PFSK-1 (cell line): ENCODE results near the gene PRKAR1B.

Source experiments
- SIN3A ChIP-seq: IDR thresholded peaks from 2 replicates; pipeline ENCODE4 v1.6.1; 2012; ENCODE audit warnings: mild to moderate bottlenecking, low read length, moderate library complexity, borderline replicate concordance; ENCODE audit not compliant: insufficient read depth
- TAF1 ChIP-seq: IDR thresholded peaks from 2 replicates; pipeline ENCODE4 v1.6.1; 2012; ENCODE audit warnings: low read length, control low read depth, borderline replicate concordance; ENCODE audit not compliant: insufficient read depth
- TF ChIP-seq, protein P1 (sequence below), 2 experiments: IDR thresholded peaks; 2 replicates each; pipeline versions ENCODE4 v1.6.1 to v1.8.0; 2011 to 2012; ENCODE audit warnings: low read depth in 2 of 2, low read length in 2 of 2, control low read depth in 1 of 2, inconsistent platforms in 1 of 2, mild to moderate bottlenecking in 1 of 2, moderate library complexity in 1 of 2; ENCODE audit not compliant: insufficient read depth in 1 of 2

DNA sequence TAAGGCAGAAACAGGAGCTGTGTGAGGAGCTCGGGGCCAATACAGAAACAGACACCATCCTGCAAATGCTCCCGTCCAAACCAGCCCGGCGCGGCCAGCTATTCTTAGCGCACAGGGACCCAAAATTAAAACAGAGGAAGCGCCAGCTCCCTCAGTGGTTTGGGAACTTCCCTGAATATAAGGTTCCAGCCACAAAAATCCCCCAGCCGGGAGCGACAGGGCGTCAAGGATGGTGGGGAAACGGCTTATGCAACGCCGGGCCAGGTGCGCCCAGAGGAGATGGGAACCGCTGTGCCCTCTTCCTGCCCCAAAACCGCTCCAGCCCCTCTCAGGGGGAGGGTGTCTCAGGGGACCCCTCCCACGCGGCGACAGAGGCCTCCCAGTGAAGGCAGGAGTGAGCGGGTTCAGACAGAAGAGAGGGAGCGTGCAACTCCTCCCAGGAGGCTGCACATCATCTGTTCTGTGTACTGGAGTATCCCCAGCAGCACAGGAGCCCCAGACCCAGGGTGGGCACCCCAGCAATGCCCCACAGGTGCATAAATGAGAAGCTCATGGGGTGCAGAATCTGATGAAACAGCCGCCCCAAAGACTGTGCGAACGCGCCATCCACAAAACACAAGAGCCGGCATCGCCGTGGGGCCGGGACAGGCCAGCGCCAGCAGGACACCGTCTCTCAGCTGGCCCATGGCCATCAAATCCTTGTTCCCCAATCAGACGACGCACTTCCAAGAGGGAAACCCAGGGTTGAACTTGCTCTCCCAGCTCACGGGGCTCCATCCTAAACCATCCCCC is 133.6 kb downstream of the PRKAR1B start:
- TF ChIP-seq TAF1 (no peak), SIN3A (no peak)
- TF ChIP-seq, protein P1, sequence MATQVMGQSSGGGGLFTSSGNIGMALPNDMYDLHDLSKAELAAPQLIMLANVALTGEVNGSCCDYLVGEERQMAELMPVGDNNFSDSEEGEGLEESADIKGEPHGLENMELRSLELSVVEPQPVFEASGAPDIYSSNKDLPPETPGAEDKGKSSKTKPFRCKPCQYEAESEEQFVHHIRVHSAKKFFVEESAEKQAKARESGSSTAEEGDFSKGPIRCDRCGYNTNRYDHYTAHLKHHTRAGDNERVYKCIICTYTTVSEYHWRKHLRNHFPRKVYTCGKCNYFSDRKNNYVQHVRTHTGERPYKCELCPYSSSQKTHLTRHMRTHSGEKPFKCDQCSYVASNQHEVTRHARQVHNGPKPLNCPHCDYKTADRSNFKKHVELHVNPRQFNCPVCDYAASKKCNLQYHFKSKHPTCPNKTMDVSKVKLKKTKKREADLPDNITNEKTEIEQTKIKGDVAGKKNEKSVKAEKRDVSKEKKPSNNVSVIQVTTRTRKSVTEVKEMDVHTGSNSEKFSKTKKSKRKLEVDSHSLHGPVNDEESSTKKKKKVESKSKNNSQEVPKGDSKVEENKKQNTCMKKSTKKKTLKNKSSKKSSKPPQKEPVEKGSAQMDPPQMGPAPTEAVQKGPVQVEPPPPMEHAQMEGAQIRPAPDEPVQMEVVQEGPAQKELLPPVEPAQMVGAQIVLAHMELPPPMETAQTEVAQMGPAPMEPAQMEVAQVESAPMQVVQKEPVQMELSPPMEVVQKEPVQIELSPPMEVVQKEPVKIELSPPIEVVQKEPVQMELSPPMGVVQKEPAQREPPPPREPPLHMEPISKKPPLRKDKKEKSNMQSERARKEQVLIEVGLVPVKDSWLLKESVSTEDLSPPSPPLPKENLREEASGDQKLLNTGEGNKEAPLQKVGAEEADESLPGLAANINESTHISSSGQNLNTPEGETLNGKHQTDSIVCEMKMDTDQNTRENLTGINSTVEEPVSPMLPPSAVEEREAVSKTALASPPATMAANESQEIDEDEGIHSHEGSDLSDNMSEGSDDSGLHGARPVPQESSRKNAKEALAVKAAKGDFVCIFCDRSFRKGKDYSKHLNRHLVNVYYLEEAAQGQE (IDR thresholded peaks at IDR 0.05; ENCODE audit: insufficient read depth in 1 of 2, low read depth in 2 of 2, low read length in 2 of 2), result no peak
